ENCODE results near the gene NUDT7.

NUDT7 gene

DNA sequence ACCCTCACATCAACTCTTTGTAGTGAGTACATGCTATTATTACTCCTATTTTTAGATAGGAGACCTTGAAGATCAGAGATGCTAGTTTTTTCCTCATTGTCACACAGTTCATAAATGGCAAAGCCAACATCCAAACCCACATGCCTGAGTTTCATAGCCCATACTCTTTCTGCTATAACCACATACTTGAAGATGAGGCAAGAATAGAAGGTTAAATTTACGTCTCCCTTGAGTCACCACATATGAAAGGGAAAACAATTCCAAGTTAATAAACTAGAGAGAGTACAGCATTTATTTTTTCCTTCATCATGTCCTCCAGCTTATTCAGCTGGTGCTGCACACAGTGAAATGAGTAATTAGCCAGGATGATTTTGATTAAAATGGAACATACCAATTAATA is 23.7 kb downstream of the NUDT7 start:
- TF ChIP-seq ZNF274 (IDR thresholded peaks at IDR 0.05; ENCODE audit: low read depth, low read length) = no peak
- H3K4me3 ChIP-seq (ENCODE audit: low read length) = no peak overlapping the region

DNA sequence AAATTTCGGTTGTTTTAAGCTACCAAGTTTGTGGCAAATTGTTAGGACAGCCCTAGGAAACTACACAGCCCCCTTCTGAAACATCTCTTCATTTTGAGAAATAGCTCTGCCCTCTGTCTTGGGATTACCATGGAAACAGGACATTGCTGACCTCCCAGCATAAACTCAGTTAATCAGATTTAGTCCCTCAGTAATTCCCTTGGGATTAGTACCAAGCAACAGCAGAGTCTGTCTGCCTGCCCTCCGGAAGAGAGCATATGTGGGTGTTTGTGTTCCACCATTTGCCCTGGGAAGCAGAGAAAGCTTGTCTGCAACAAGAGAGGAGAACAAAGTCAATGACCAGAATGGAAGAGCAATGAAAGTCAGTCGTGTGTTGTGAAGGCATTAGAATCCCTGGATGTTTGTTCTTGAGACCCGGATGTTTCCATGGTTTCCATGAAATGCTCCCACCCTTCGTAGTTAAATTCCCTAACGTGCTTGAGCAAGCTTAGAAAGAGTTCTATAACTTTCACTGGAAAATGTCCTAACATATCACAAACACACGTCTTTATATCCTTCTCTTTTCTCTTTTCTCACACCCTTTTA is 26.2 kb downstream of the NUDT7 start:
- H3K4me3 ChIP-seq (ENCODE audit: low read length) = no peak overlapping the region
- no peak for TF ChIP-seq ZNF274 (IDR thresholded peaks at IDR 0.05; ENCODE audit: low read depth, low read length)

- no peak for TF ChIP-seq ZNF274 (IDR thresholded peaks at IDR 0.05; ENCODE audit: low read depth, low read length)
- H3K4me3 ChIP-seq (ENCODE audit: low read length) = no peak overlapping the region
Measured at GRCh38 chr16:77749415-77749814, 27.1 kb downstream of the NUDT7 start.

DNA sequence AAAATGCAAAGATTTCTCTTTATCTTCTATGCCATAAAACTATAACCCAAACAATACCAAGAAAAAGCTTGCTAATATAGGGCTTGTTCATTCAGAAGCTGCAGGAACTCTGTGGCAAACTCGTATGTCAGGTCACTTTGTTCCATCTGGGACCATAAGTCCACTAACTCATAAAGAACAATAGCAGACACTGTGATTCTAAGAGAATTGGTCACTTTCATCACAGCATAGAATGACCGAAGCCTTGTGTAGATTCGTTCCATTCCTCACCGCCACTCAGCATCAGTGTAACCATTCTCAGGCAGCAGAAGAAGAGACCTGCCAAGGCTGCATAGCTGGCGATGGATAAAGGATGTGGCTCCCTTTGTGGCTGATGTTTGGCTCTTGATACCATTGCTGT is 35.7 kb downstream of the NUDT7 start:
- no peak overlapping the region for H3K4me3 ChIP-seq (ENCODE audit: low read length)
- no peak for TF ChIP-seq ZNF274 (IDR thresholded peaks at IDR 0.05; ENCODE audit: low read depth, low read length)

DNA sequence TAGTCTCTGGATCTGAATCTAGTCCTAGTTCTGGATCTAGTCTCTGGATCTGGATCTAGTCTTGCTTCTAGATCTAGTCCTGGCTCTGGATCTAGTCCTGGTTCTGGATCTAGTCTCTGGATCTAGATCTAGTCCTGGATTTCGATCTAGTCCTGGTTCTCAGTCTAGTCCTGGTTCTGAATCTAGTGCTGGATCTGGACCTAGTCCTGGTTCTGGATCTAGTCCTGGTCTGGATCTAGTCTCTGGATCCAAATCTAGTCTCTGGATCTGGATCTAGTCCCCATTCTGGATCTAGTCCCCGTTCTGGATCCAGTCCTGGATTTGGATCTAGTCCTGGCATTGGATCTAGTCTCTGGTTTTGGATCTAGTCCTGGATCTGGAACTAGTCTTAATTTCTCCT is 36.2 kb downstream of the NUDT7 start:
- TF ChIP-seq ZNF274 (IDR thresholded peaks at IDR 0.05; ENCODE audit: low read depth, low read length) = no peak
- no peak overlapping the region for H3K4me3 ChIP-seq (ENCODE audit: low read length)

DNA sequence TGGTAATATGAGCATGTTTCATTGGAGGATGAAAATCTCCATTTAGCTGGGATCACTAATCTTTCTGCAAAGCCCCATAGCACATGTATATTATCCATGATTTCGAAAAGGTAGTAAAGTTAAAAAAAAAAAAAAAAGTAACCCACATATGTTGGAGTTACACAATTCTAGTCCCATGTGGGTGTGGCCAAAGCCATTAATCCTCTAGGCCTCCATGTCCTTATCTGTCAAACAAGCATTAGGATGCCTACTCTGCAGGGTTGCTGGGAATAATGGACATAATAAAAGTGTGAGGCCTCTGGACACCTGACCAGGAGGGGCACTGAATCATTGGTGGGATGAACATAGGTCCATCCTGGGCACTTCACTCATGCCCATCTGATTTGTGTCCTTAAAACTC is 36.9 kb downstream of the NUDT7 start:
- TF ChIP-seq ZNF274 (IDR thresholded peaks at IDR 0.05; ENCODE audit: low read depth, low read length) = no peak

DNA sequence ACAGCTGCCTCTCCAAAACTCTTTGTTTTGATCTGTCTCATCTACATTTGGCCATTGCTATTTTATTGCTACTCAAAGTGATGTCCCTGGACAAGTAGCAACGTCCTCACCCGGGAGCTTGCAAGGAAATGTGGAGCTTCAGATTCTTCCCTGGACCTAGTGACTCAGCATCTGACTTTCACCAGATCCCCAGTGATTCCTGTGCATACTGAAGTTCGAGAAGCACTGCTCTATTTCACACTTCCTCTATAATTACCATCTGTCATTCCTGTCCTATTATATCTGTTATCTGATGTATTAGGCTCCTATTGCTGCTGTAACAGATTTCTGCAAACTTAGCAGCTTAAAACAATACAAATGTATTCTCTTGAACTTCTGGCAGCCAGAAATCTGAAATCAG is 37.5 kb downstream of the NUDT7 start:
- no peak for TF ChIP-seq ZNF274 (IDR thresholded peaks at IDR 0.05; ENCODE audit: low read depth, low read length)
- H3K4me3 ChIP-seq (ENCODE audit: low read length) = no peak overlapping the region

More for the DNA sequence above, 36.9 kb downstream of the NUDT7 start:
- no peak overlapping the region for H3K4me3 ChIP-seq (ENCODE audit: low read length)

DNA sequence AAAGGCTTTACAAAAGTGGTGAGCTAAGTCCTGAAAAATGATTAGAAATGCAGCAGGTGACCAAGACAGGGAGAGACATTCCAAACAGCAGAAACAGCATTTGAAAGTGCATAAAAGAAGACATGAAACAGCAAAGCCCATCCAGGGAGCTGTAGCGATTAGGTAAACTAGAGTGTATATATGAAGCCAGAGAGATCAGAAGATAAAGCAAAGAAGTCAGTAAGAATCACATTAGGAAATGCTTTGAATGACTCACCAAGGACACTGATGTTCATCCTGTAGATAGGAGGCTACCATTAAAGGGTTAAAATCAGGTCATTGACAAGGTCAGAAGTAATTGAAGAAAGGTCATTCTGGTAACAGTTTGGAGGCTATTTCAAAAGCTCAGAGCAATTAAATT is 38.5 kb downstream of the NUDT7 start:
- no peak overlapping the region for H3K4me3 ChIP-seq (ENCODE audit: low read length)
- no peak for TF ChIP-seq ZNF274 (IDR thresholded peaks at IDR 0.05; ENCODE audit: low read depth, low read length)

DNA sequence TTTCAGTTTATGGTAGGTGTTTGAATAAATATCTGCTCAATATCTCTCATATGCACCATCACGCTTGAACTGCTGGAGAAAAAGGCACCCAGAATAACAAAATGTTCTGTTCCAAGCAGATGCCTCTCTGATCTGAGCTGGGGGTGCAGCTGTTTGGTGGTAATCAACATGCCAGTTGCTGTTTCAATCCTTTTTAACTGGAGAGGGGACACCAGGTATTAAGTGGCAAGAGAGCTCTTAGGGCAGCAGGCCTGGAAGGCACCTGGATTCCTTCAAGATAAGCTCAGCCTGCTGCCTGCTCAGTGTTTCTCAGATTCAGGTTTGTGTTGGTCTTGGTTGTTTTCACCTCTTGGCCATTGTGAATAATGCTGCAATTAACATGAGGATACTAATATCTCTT is 38.9 kb downstream of the NUDT7 start:
- H3K4me3 ChIP-seq (ENCODE audit: low read length) = no peak overlapping the region
- TF ChIP-seq ZNF274 (IDR thresholded peaks at IDR 0.05; ENCODE audit: low read depth, low read length) = no peak

- no peak for TF ChIP-seq ZNF274 (IDR thresholded peaks at IDR 0.05; ENCODE audit: low read depth, low read length)
- H3K4me3 ChIP-seq (ENCODE audit: low read length) = no peak overlapping the region
Measured at GRCh38 chr16:77762262-77762661, 39.9 kb downstream of the NUDT7 start.

- no peak overlapping the region for H3K4me3 ChIP-seq (ENCODE audit: low read length)
- TF ChIP-seq ZNF274 (IDR thresholded peaks at IDR 0.05; ENCODE audit: low read depth, low read length) = no peak
Measured at GRCh38 chr16:77763994-77764393, 41.7 kb downstream of the NUDT7 start.

- H3K4me3 ChIP-seq (ENCODE audit: low read length) = no peak overlapping the region
- no peak for TF ChIP-seq ZNF274 (IDR thresholded peaks at IDR 0.05; ENCODE audit: low read depth, low read length)
Measured at GRCh38 chr16:77767211-77767610, 44.9 kb downstream of the NUDT7 start.

DNA sequence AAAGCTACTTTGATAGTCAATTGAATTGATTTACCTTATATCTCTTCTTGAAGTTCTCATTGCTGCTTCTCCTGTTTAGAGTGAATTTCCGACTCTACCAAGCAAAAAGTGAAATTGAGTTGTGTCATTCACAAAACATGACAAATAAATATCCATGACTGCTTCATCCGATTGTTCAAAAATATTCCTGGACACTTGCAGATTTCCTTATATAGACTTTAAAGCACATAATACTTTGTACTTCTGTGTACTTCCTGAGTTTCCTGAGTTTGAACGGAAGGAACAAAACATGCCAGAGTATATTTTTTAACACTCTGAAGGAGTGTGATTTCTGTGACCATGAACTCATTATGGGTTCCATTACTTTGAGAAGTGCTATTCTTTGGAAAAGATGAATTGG is 45.5 kb downstream of the NUDT7 start:
- no peak for TF ChIP-seq ZNF274 (IDR thresholded peaks at IDR 0.05; ENCODE audit: low read depth, low read length)
- no peak overlapping the region for H3K4me3 ChIP-seq (ENCODE audit: low read length)

- TF ChIP-seq ZNF274 (IDR thresholded peaks at IDR 0.05; ENCODE audit: low read depth, low read length) = no peak
- H3K4me3 ChIP-seq (ENCODE audit: low read length) = no peak overlapping the region
Measured at GRCh38 chr16:77775911-77776909, 53.9 kb downstream of the NUDT7 start.

DNA sequence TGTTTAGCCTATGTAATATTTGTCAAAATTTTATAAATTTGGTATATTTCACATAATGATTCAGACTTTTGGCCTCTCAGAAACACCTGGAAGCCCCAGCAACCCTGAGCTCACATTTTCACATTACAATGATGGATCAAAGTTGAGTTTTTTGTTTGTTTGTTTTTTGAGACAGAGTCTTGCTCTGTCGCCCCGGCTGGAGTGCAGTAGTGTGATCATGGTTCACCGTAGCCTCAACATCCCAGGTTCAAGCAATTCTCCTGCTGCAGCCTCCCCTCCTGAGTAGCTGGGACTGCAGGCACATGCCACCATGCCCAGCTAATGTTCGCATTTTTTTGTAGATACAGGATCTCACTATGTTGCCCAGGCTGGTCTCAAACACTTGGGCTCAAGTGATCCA is 55.4 kb downstream of the NUDT7 start:
- H3K4me3 ChIP-seq (ENCODE audit: low read length) = no peak overlapping the region
- no peak for TF ChIP-seq ZNF274 (IDR thresholded peaks at IDR 0.05; ENCODE audit: low read depth, low read length)
